Nephron (organoid): Measurements from ENCODE around the gene RPS6KA4.
A peak's percentile ranks its signal among the peaks of the same experiment; 100 is the strongest.

Source experiments
- H3K27ac Mint-ChIP-seq, 3 experiments: 2 replicates each; pipeline ENCODE4 v1.8.0; 2020; ENCODE audit warnings: mixed read lengths in 3 of 3, mild to moderate bottlenecking in 2 of 3, moderate library complexity in 1 of 3
- H3K27me3 Mint-ChIP-seq: 2 replicates; pipeline ENCODE4 v1.8.0; 2021; ENCODE audit warnings: low read depth, mild to moderate bottlenecking, moderate library complexity, mixed read lengths
- H3K36me3 Mint-ChIP-seq: 2 replicates; pipeline ENCODE4 v1.8.0; 2020; ENCODE audit warnings: low read depth, mixed read lengths
- H3K4me1 Mint-ChIP-seq: 2 replicates; pipeline ENCODE4 v1.8.0; 2020; ENCODE audit warnings: mixed read lengths
- H3K4me3 Mint-ChIP-seq, 3 experiments: 2 replicates each; pipeline ENCODE4 v1.8.0; 2020; ENCODE audit warnings: mild to moderate bottlenecking in 3 of 3, mixed read lengths in 3 of 3, moderate library complexity in 2 of 3
- H3K9me3 Mint-ChIP-seq: 2 replicates; pipeline ENCODE4 v1.8.0; 2020; ENCODE audit warnings: mixed read lengths
- CTCF ChIP-seq, 3 experiments: fragments of 200-600 bp; sonication (generic); IDR thresholded peaks; one replicate each; pipeline ENCODE4 v1.5.0; 2021; ENCODE audit warnings: antibody characterized with exemption in 3 of 3; ENCODE audit not compliant: unreplicated experiment in 3 of 3

RPS6KA4 gene

DNA sequence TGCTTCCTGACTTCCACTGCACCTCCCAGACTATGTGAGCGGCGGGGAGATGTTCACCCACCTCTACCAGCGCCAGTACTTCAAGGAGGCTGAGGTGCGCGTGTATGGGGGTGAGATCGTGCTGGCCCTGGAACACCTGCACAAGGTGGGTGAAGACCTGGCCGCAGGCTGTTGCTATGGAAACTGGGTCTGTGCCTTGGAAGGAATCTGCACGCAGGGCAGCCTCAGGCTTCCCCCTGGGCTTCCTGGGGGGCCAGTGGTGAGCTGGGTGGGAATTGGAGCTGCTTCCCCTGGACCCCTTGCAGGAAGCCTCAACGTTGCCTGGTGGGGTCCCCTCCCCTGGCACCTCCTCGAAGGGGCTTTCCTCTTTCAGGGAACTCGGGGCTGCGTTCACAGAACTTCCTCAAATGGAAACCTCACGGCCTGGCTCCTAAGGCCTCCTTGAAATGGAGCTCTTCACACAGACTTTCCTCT is 1.5 kb downstream of the RPS6KA4 start:
- Mint-ChIP-seq H3K4me3 (peak overlapping the region; percentile 86 to 91 (median 90)), H3K36me3 (peaks cover 21% of the 10 kb centered on the region), H3K4me1 (peaks cover 13% of the 10 kb centered on the region), H3K27ac (no peak overlapping the region), H3K9me3 (no peaks in the 10 kb centered on the region), H3K27me3 (peaks cover 4% of the 10 kb centered on the region)
- no peak for TF ChIP-seq CTCF (IDR thresholded peaks at IDR 0.05; ENCODE audit: unreplicated experiment in 3 of 3)

- peaks cover 25% of the 10 kb centered on the region for H3K36me3 Mint-ChIP-seq
- H3K27ac Mint-ChIP-seq: no peak overlapping the region
- peak overlapping the region; percentile 27 to 91 (median 76) for H3K4me3 Mint-ChIP-seq
- TF ChIP-seq CTCF (IDR thresholded peaks at IDR 0.05; ENCODE audit: unreplicated experiment in 3 of 3): no peak
- H3K27me3 Mint-ChIP-seq: peaks cover 4% of the 10 kb centered on the region
- peaks cover 8% of the 10 kb centered on the region for H3K4me1 Mint-ChIP-seq
- H3K9me3 Mint-ChIP-seq: no peaks in the 10 kb centered on the region
Observed at GRCh38 chr11:64361659-64362058, 2.7 kb downstream of the RPS6KA4 start.

DNA sequence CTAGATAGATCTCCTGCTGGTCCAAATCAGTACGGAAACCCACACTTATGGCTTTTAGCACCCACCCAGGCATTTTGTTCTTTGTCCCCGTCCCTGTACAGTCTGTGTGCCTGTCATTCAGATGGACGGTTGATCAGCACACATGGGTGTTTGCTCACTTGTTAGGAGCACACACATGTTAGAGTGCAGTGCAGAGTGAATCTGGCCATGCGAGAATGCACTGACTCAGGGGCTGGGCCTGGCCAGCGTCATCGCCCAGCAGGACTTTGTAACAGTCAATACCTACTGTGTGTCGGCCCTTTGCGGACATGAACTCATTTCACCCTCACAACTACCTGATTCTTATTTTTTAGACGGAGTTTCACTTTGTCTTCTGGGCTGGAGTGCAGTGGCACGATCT is 3.4 kb downstream of the RPS6KA4 start:
- no peak for TF ChIP-seq CTCF (IDR thresholded peaks at IDR 0.05; ENCODE audit: unreplicated experiment in 3 of 3)
- Mint-ChIP-seq H3K9me3 (no peaks in the 10 kb centered on the region), H3K36me3 (peaks cover 28% of the 10 kb centered on the region), H3K4me1 (peaks cover 6% of the 10 kb centered on the region), H3K27ac (no peak overlapping the region), H3K27me3 (peaks cover 4% of the 10 kb centered on the region), H3K4me3 (peak overlapping the region; percentile 27 to 76 (median 67))

GRCh38 chr11:64364435-64364834 is 5.5 kb downstream of the RPS6KA4 start:
- Mint-ChIP-seq H3K36me3 (peaks cover 42% of the 10 kb centered on the region), H3K4me3 (no peak overlapping the region)
- TF ChIP-seq CTCF (IDR thresholded peaks at IDR 0.05; ENCODE audit: unreplicated experiment in 3 of 3): no peak

DNA sequence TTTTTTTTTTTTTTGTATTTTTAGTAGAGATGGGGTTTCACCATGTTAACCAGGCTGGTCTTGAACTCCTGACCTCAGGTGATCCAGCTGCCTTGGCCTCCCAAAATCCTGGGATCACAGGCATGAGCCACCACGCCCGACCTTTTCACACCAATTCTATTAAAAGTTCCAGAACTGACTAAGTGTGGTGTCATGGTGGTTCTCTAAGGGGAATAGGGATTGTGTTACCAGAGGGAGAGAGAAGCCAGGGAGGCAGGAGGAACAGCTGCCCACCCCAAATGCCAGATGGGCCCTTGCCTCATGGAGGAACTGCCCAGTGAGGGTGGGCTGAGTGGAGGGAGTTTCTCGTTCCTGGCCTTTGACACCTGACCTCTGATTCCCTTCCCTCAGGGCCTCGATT is 5.9 kb downstream of the RPS6KA4 start:
- Mint-ChIP-seq H3K27me3 (peaks cover 4% of the 10 kb centered on the region), H3K27ac (no peak overlapping the region), H3K4me1 (peaks cover 6% of the 10 kb centered on the region), H3K36me3 (peaks cover 45% of the 10 kb centered on the region), H3K4me3 (no peak overlapping the region), H3K9me3 (no peaks in the 10 kb centered on the region)
- no peak for TF ChIP-seq CTCF (IDR thresholded peaks at IDR 0.05; ENCODE audit: unreplicated experiment in 3 of 3)

More at GRCh38 chr11:64364435-64364834, 5.5 kb downstream of the RPS6KA4 start:
- H3K4me1 Mint-ChIP-seq: peaks cover 6% of the 10 kb centered on the region
- no peaks in the 10 kb centered on the region for H3K9me3 Mint-ChIP-seq
- H3K27ac Mint-ChIP-seq: no peak overlapping the region
- peaks cover 4% of the 10 kb centered on the region for H3K27me3 Mint-ChIP-seq

GRCh38 chr11:64366751-64367150 is 7.8 kb downstream of the RPS6KA4 start:
- H3K9me3 Mint-ChIP-seq: no peaks in the 10 kb centered on the region
- H3K4me1 Mint-ChIP-seq: no peaks in the 10 kb centered on the region
- no peak overlapping the region for H3K4me3 Mint-ChIP-seq
- no peak overlapping the region for H3K27ac Mint-ChIP-seq
- H3K36me3 Mint-ChIP-seq: peaks cover 47% of the 10 kb centered on the region
- peaks cover 4% of the 10 kb centered on the region for H3K27me3 Mint-ChIP-seq
- no peak for TF ChIP-seq CTCF (IDR thresholded peaks at IDR 0.05; ENCODE audit: unreplicated experiment in 3 of 3)
